Measurements from ENCODE around the gene CEP104. TPM values are rescaled to one million over a fixed set of nuclear protein-coding genes. Genes with fewer than 3 reads are reported as not detected.

Gene CEP104
- total RNA-seq, 1 experiment from 2014 or later, result 44.1 TPM

DNA sequence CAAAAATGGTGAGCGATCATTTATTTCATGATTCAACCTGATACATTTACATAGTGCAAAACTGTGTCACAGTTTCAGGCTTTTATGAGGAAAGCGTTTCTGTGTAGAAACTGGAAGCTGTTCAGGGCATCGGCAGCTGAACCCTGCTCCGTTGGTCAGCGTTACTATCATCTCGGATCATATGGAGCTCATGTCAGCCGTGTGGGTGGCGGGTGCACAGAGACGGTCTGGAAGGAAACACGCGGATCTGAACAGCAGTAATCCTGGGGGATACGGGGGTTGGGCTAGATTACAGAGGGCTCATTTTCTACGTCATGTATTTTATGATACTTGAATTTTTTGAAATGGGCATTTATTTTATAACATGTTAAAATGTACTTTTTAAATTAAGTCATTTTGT lies 28.0 kb upstream of the CEP104 start (continued):
- TF ChIP-seq POLR2AphosphoS5 (IDR thresholded peaks at IDR 0.05; ENCODE audit: low read depth, low read length) (no peak), SRF (IDR thresholded peaks at IDR 0.05; ENCODE audit: low read depth) (no peak), SIN3A (IDR thresholded peaks at IDR 0.05; ENCODE audit: low read depth) (no peak), CBX3 (IDR thresholded peaks at IDR 0.05; ENCODE audit: low read depth) (no peak), TCF7L2 (IDR thresholded peaks at IDR 0.05; ENCODE audit: borderline replicate concordance, extremely low read depth, insufficient read depth, insufficient read length) (no peak), SP1 (IDR thresholded peaks at IDR 0.05; ENCODE audit: low read depth) (no peak), FOSL1 (IDR thresholded peaks at IDR 0.05; ENCODE audit: low read depth) (no peak)

DNA sequence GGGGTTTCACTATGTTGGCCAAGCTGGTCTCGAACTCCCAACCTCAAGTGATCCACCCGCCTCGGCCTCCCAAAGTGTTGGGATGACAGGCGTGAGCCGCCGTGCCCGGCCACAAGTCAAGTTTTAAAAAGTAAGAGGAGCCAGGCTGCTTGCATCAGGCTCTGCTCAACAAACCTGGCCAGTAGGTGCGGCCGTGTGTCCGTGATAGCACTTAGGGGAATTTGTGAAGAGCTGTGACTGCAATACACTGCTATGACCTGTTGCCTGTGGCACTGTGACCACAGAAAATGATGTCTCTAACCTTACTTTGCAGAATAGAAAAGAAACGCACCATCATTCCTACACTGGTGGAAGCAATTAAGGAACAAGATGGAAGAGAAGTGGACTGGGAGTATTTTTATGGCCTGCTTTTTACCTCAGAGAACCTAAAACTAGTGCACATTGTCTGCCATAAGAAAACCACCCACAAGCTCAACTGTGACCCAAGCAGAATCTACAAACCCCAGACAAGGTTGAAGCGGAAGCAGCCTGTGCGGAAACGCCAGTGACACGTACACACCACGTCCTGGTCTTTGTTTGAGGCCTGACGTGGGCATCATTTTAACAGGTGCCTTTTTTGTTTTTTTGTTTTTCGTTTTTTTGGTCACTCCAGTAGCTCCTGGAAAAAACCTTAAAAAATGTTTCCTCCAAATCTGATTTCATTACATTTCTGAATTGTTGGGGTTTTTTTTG lies 26.3 kb upstream of the CEP104 start:
- Histone ChIP-seq H3K79me2 (ENCODE audit: insufficient read depth, low read length) (no peaks in the 10 kb centered on the region), H3K4me3 (replicated peaks in 1 of 2; ENCODE audit: low read depth in 1 of 2, low read length in 2 of 2) (no peak overlapping the region), H3K9me2 (ENCODE audit: insufficient read depth) (no peaks in the 10 kb centered on the region), H3K36me3 (ENCODE audit: control insufficient read depth in 1 of 2, insufficient read depth in 2 of 2, low read length in 2 of 2) (peaks cover 3 to 4% of the 10 kb centered on the region in 2 experiments; a peak in 2 of 4 replicates), H3K9ac (ENCODE audit: low read length) (no peak overlapping the region), H3K9me3 (ENCODE audit: control insufficient read depth in 1 of 2, insufficient read depth in 1 of 2, low read depth in 1 of 2, low read length in 2 of 2) (peaks cover 3 to 4% of the 10 kb centered on the region in 2 experiments; a peak in 2 of 4 replicates), H3K27me3 (ENCODE audit: insufficient read depth, low read length) (no peaks in the 10 kb centered on the region), H4K20me1 (ENCODE audit: insufficient read depth) (no peaks in the 10 kb centered on the region), H2AFZ (ENCODE audit: low read depth, low read length, poor library complexity, severe bottlenecking) (no peak overlapping the region), H3K27ac (ENCODE audit: low read depth, low read length) (no peak overlapping the region), H3K4me1 (ENCODE audit: control insufficient read depth in 1 of 2, insufficient read depth in 2 of 2, low read length in 2 of 2) (no peaks in the 10 kb centered on the region), H3K4me2 (ENCODE audit: low read length) (no peak overlapping the region)
- DNase-seq (ENCODE audit: low read depth, low spot score) (no peak), ATAC-seq (no peak)
- TF ChIP-seq ELF1 (IDR thresholded peaks at IDR 0.05; ENCODE audit: borderline replicate concordance, low read depth) (no peak), CBX3 (IDR thresholded peaks at IDR 0.05; ENCODE audit: low read depth) (no peak), ZNF274 (IDR thresholded peaks at IDR 0.05; ENCODE audit: low read depth, low read length) (no peak), RAD21 (IDR thresholded peaks at IDR 0.05; ENCODE audit: low read depth) (no peak), EZH2 (IDR thresholded peaks at IDR 0.05) (no peak), YY1 (IDR thresholded peaks at IDR 0.05; ENCODE audit: extremely low read depth, insufficient replicate concordance, low read depth, low read length) (no peak), POLR2A (IDR thresholded peaks at IDR 0.05; ENCODE audit: borderline replicate concordance, extremely low read depth, insufficient read depth, insufficient read length) (no peak)
- TF ChIP-seq, protein P1, sequence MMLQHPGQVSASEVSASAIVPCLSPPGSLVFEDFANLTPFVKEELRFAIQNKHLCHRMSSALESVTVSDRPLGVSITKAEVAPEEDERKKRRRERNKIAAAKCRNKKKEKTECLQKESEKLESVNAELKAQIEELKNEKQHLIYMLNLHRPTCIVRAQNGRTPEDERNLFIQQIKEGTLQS (IDR thresholded peaks at IDR 0.05), result no peak
- TF ChIP-seq, protein P2, sequence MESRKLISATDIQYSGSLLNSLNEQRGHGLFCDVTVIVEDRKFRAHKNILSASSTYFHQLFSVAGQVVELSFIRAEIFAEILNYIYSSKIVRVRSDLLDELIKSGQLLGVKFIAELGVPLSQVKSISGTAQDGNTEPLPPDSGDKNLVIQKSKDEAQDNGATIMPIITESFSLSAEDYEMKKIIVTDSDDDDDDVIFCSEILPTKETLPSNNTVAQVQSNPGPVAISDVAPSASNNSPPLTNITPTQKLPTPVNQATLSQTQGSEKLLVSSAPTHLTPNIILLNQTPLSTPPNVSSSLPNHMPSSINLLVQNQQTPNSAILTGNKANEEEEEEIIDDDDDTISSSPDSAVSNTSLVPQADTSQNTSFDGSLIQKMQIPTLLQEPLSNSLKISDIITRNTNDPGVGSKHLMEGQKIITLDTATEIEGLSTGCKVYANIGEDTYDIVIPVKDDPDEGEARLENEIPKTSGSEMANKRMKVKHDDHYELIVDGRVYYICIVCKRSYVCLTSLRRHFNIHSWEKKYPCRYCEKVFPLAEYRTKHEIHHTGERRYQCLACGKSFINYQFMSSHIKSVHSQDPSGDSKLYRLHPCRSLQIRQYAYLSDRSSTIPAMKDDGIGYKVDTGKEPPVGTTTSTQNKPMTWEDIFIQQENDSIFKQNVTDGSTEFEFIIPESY (IDR thresholded peaks at IDR 0.05; ENCODE audit: extremely low read depth, insufficient replicate concordance, low read length), result no peak
- CTCF ChIA-PET, result no interaction called here
- intact Hi-C loops (cut with micrococcal nuclease), result no loop called here
- RAD21 ChIA-PET (ENCODE audit: low non-redundant PET in 1 of 2, low total read pairs in 2 of 2, uncharacterized antibody in 2 of 2, unreplicated experiment in 2 of 2), result no interaction called here
- POLR2A ChIA-PET, result no interaction called here
- BruUV-seq (replicated peaks), result no TSS peak

All from HCT116 (cell line).